ENCODE results near the gene USP32. TPM values are rescaled to one million over a fixed set of nuclear protein-coding genes. Genes with fewer than 3 reads are reported as not detected.

USP32 gene
- total and polyA plus RNA-seq, 8 donors, result 7.7 to 25.5 (median 15.8) TPM

DNA sequence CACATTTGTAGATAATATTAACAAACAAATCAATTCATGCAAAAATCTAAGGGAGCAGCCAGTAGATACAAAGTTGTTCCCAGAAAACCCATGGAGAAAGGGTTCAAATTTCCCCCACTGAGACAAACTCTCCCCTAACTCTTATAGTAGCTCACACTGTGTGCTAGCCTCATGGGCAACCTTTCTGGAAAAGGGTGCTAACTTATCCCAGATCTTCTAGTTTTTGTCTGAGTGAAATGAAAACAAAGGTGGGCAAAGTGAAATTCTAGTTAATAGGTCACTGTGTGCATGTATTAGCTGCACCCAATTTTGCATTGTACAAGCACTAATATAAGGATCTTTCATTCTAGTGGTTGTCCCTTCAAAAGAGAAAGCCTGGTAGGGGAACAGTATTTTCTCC is 9.9 kb upstream of the USP32 start:
- Histone ChIP-seq H3K27ac (no peak overlapping the region), H3K27me3 (no peaks in the 10 kb centered on the region), H3K4me3 (no peak overlapping the region), H3K9me3 (no peaks in the 10 kb centered on the region), H3K4me1 (no peaks in the 10 kb centered on the region), H3K36me3 (no peaks in the 10 kb centered on the region)
- intact Hi-C loops (cut with DNase I), result no loop called here
- FAIRE-seq, result no peak
- no peak for DNase-seq
- ATAC-seq, result no peak
- TF ChIP-seq, protein P1, sequence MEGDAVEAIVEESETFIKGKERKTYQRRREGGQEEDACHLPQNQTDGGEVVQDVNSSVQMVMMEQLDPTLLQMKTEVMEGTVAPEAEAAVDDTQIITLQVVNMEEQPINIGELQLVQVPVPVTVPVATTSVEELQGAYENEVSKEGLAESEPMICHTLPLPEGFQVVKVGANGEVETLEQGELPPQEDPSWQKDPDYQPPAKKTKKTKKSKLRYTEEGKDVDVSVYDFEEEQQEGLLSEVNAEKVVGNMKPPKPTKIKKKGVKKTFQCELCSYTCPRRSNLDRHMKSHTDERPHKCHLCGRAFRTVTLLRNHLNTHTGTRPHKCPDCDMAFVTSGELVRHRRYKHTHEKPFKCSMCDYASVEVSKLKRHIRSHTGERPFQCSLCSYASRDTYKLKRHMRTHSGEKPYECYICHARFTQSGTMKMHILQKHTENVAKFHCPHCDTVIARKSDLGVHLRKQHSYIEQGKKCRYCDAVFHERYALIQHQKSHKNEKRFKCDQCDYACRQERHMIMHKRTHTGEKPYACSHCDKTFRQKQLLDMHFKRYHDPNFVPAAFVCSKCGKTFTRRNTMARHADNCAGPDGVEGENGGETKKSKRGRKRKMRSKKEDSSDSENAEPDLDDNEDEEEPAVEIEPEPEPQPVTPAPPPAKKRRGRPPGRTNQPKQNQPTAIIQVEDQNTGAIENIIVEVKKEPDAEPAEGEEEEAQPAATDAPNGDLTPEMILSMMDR (IDR thresholded peaks at IDR 0.05), result no peak

DNA sequence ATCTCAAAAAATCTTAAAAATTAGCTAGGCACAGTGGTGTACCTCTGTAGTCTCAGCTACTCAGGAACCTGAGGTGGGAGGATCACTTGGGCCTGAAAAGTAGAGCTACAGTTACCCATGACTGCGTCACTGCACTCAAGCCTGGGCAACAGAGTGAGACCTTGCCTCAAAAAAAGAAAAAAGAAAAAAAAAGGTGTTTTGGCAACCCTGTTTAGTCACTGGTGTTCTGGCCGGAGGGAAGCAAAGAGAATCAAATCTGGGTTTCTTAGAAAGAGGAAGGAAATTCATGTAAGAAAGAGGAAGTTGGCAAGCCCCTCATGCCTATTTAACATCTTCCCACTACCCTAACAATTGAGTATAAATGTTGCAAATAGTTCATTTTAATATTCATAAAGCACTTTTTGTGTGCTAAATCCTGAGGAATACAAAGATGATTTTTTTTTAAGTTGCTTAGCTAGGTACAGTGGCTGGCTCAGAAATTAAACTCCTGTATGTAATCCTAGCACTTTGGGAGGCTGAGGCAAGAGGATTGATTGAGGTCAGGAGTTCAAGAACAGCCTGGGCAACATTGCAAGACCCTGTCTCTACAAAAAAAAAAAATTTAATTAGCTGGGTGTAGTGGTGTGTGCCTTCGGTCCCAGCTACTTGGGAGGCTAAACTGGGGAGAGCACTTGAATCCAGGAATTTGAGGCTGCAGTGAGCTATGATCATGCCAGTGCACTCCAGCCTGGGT is 6.5 kb upstream of the USP32 start:
- TF ChIP-seq, protein P1 (IDR thresholded peaks at IDR 0.05), result no peak
- Histone ChIP-seq H3K9me3 (no peaks in the 10 kb centered on the region), H3K27ac (peak overlapping the region in 2 of 4 donors; percentile 8 to 20), H3K4me1 (no peaks in the 10 kb centered on the region), H3K4me3 (no peak overlapping the region), H3K27me3 (no peaks in the 10 kb centered on the region), H3K36me3 (no peaks in the 10 kb centered on the region)
- 78 to 87% methylated on average over 3 of the region's 3 CpGs for WGBS, 2 donors
- intact Hi-C loops (cut with DNase I), result no loop called here
- ATAC-seq, result peak in 2 of 4 donors; percentile 27 to 61
- FAIRE-seq, result no peak
- DNase-seq, result no peak

DNA sequence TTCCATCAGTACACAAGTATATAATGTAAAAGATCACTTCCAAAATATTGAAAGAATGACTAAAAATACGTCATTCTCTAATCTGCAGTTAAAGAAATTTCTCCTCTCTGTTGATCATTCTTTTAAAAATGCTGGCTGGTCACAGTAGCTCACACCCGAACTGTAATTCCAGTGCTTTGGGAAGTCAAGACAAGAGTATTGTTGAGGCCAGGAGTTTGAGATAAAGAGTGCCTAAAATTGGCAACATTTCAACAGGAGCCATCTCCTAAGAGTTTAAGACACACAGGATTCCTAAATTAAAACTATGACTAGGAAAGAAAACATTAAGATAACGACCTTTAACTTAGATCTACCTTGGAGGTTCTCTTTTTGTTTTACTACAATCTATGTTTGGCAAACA is 4.5 kb upstream of the USP32 start:
- FAIRE-seq, result no peak
- no peak for DNase-seq
- TF ChIP-seq, protein P1 (IDR thresholded peaks at IDR 0.05), result no peak
- no peak overlapping the region for H3K27ac ChIP-seq
- no peaks in the 10 kb centered on the region for H3K36me3 ChIP-seq
- intact Hi-C loops (cut with DNase I), result no loop called here
- H3K4me1 ChIP-seq, result no peaks in the 10 kb centered on the region
- H3K27me3 ChIP-seq, result no peaks in the 10 kb centered on the region
- 70 to 74% methylated on average over 3 of the region's 3 CpGs for WGBS, 2 donors
- H3K4me3 ChIP-seq, result no peak overlapping the region
- H3K9me3 ChIP-seq, result no peaks in the 10 kb centered on the region
- no peak for ATAC-seq

DNA sequence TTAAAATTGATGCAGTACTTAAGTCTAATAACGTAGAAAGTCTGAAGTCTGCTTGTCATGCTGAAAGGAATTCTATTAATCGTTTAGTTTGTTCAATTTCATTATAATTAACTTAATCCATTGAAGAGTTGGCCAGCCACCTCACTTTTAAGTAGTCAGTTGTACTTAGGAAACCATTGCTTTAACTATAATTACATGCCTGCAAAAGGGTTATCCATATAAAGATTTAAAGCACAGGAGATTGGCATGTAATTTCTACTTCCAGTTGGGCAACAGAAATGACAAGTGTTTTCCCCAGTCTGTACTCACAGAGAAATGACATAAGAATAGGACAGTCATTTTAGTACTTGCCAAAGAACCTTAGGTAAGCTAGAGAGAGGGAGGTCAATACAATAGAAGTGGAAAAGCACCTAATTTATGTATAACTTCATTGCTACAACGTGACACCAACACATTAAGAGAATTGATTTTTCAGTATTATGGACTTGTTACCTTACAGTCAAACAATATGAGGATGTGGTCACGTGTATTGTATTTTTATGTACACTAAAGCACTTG is 3.7 kb upstream of the USP32 start:
- Histone ChIP-seq H3K27ac (no peak overlapping the region), H3K9me3 (no peaks in the 10 kb centered on the region), H3K4me3 (no peak overlapping the region), H3K4me1 (peaks cover 0 to 1% (median 0%) of the 10 kb centered on the region in 3 donors), H3K27me3 (no peaks in the 10 kb centered on the region), H3K36me3 (no peaks in the 10 kb centered on the region)
- FAIRE-seq, result no peak
- no peak for ATAC-seq
- intact Hi-C loops (cut with DNase I), result no loop called here
- no peak for DNase-seq
- WGBS, 2 donors, result 68 to 76% methylated on average over 4 of the region's 4 CpGs
- TF ChIP-seq, protein P1 (IDR thresholded peaks at IDR 0.05), result no peak
